B cell (primary cell): ENCODE results near the gene PDZD4. TPM values are rescaled to one million over a fixed set of nuclear protein-coding genes. Genes with fewer than 3 reads are reported as not detected.

Experiments
- ATAC-seq: fragments of 200-7000 bp; cut with Tn5 transposase; one replicate; pipeline ENCODE4 v1.10.0; 2021; ENCODE audit warnings: low read depth, mild to moderate bottlenecking, moderate number of reproducible peaks, moderate library complexity
- CTCF ChIA-PET: fragments of 350-600 bp; sonication (Branson Sonifier 250); formaldehyde crosslinking; loops from one replicate; lab custom pipeline; 2021; ENCODE audit warnings: antibody characterized with exemption, inconsistent platforms; lab: Charles Lee
- POLR2A ChIA-PET: fragments of 350-600 bp; sonication (Branson Sonifier 250); formaldehyde crosslinking; loops from one replicate; lab custom pipeline; 2021; ENCODE audit warnings: antibody characterized with exemption; lab: Charles Lee
- DNase-seq: peaks from one replicate; pipeline ENCODE4 v3.0.0; 2013
- H2AFZ ChIP-seq: 2 replicates; pipeline ENCODE4 v1.6.1; 2012; ENCODE audit warnings: mild to moderate bottlenecking, low read depth, low read length; ENCODE audit not compliant: insufficient read depth, poor library complexity, severe bottlenecking
- H3K27ac ChIP-seq, 2 donors: 1 replicate in 1 of 2; 2 replicates in 1 of 2; pipeline ENCODE4 v1.5.1; 2012 to 2013; ENCODE audit warnings: low read length in 2 of 2, mild to moderate bottlenecking in 2 of 2, moderate library complexity in 1 of 2
- H3K27me3 ChIP-seq, 4 experiments: fragments of 200-600 bp in 1 of 4; sonication (generic) in 1 of 4; replicated peaks in 1 of 4; 1 replicate in 2 of 4; 2 replicates in 2 of 4; pipeline versions ENCODE4 v1.6.1 to v1.7.0; 2013 to 2016; ENCODE audit warnings: low read length in 3 of 4, mild to moderate bottlenecking in 2 of 4, mixed read lengths in 1 of 4, moderate library complexity in 1 of 4; ENCODE audit not compliant: insufficient read depth in 4 of 4, control insufficient read depth in 3 of 4; ENCODE audit errors: control extremely low read depth in 1 of 4
- H3K36me3 ChIP-seq, 2 experiments: replicated peaks in 1 of 2; 1 replicate in 1 of 2; 2 replicates in 1 of 2; pipeline versions ENCODE4 v1.6.1 to v1.7.1; 2013; ENCODE audit warnings: low read length in 1 of 2; ENCODE audit not compliant: insufficient read depth in 2 of 2, control insufficient read depth in 1 of 2; ENCODE audit errors: control extremely low read depth in 1 of 2, extremely low read depth in 1 of 2
- H3K4me1 ChIP-seq, 2 donors: fragments of 200-600 bp in 1 of 2; sonication (generic) in 1 of 2; 1 replicate in 1 of 2; 2 replicates in 1 of 2; pipeline versions ENCODE4 v1.5.1 to v1.6.1; 2013 to 2017; ENCODE audit warnings: low read length in 2 of 2; ENCODE audit not compliant: control insufficient read depth in 2 of 2, insufficient read depth in 2 of 2
- H3K4me2 ChIP-seq: replicated peaks from 2 replicates; pipeline ENCODE3; 2012; ENCODE audit warnings: mild to moderate bottlenecking, low read depth, low read length; ENCODE audit not compliant: poor library complexity, severe bottlenecking
- H3K4me3 ChIP-seq, 5 experiments: fragments of 200-600 bp in 1 of 5; sonication (generic) in 1 of 5; 1 replicate in 3 of 5; 2 replicates in 2 of 5; pipeline versions ENCODE4 v1.5.1 to v1.7.0; 2011 to 2016; ENCODE audit warnings: low read length in 4 of 5, mild to moderate bottlenecking in 4 of 5, low read depth in 2 of 5, control low read depth in 1 of 5, moderate library complexity in 1 of 5; ENCODE audit not compliant: insufficient read depth in 1 of 5; ENCODE audit errors: control extremely low read depth in 1 of 5, extremely low read depth in 1 of 5
- H3K79me2 ChIP-seq: fragments of 200-600 bp; sonication (generic); one replicate; pipeline ENCODE4 v1.6.0; 2016; ENCODE audit warnings: low read length; ENCODE audit not compliant: control insufficient read depth, insufficient read depth
- H3K9ac ChIP-seq: fragments of 200-600 bp; sonication (generic); 2 replicates; pipeline ENCODE4 v1.6.1; 2017; ENCODE audit warnings: mild to moderate bottlenecking, low read length, moderate library complexity
- H3K9me3 ChIP-seq, 3 donors: one replicate each; pipeline versions ENCODE4 v1.6.1 to v1.7.1; 2013; ENCODE audit warnings: low read length in 2 of 3; ENCODE audit not compliant: control insufficient read depth in 2 of 3, insufficient read depth in 1 of 3; ENCODE audit errors: control extremely low read depth in 1 of 3
- H4K20me1 ChIP-seq: 2 replicates; pipeline ENCODE4 v1.6.0; 2012; ENCODE audit warnings: mild to moderate bottlenecking, low read length; ENCODE audit not compliant: insufficient read depth, control insufficient read depth, poor library complexity, severe bottlenecking
- H3K27ac Mint-ChIP-seq: one replicate; pipeline ENCODE4 v1.8.0; 2021; ENCODE audit warnings: mixed read lengths
- H3K27me3 Mint-ChIP-seq: one replicate; pipeline ENCODE4 v1.8.0; 2021; ENCODE audit warnings: mixed read lengths
- H3K4me1 Mint-ChIP-seq: one replicate; pipeline ENCODE4 v1.8.0; 2021; ENCODE audit warnings: mixed read lengths
- H3K4me3 Mint-ChIP-seq: one replicate; pipeline ENCODE4 v1.8.0; 2021; ENCODE audit warnings: mixed read lengths
- H3K9me3 Mint-ChIP-seq: one replicate; pipeline ENCODE4 v1.8.0; 2022; ENCODE audit warnings: mixed read lengths; ENCODE audit not compliant: insufficient read depth
- CTCF ChIP-seq: fragments of 200-600 bp; IDR thresholded peaks from one replicate; pipeline ENCODE4 v1.8.0; 2022; ENCODE audit warnings: antibody characterized with exemption, mild to moderate bottlenecking
- EZH2 ChIP-seq: IDR thresholded peaks from 2 replicates; pipeline ENCODE4 v1.6.1; 2012; ENCODE audit warnings: borderline replicate concordance, low read depth, mild to moderate bottlenecking, moderate library complexity, low read length; ENCODE audit not compliant: insufficient read depth, poor library complexity, severe bottlenecking
- WGBS: methylation state at CpG from one replicate; pipeline ENCODE4 v1.1.5; 2013; ENCODE audit warnings: missing lambda C conversion rate; ENCODE audit not compliant: insufficient coverage; 5-methylcytosine and 5-hydroxymethylcytosine counted together
- intact Hi-C: fragments of 100-400 bp; cut with micrococcal nuclease; formaldehyde crosslinking; loops from one replicate; pipeline ENCODE4 v1.10.0; 2022
- polyA plus RNA-seq: library from polyadenylated mRNA; depleted of rRNA; stranded (reverse); fragments of >200 nt; gene quantifications from 2 replicates; pipeline ENCODE4 v1.2.3, GENCODE V29; 2012
- total RNA-seq, 2 donors: library from RNA; stranded (reverse); fragments of 120-200 nt in 1 of 2; gene quantifications; 1 replicate in 1 of 2; 2 replicates in 1 of 2; pipeline versions ENCODE4 v1.2.3 to v1.2.4, GENCODE V29; 2013 to 2022

PDZD4 gene
- total and polyA plus RNA-seq, 2 donors (not counting 1 experiment from before 2014, with no cell fraction given): 0.36 TPM; not detected in 1

DNA sequence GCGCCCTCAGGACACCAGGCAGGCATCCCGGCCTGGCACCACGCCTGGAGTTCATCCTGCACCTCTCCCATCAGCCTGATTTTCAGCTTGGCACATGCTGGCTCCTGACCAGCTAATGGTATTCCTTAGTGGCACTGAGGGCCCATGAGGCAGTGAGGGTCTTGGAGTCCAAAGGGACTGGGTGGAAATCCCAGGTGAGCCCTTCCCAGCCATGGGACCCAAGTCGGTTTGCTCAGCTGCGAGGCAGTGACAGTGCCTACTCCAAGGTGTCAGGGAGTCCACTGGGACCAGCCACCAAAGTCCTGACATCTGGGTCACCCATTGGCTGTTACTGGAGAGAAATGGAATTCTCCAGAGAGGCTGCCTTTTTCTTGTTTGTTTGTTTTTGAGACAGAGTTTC lies 31.0 kb downstream of the PDZD4 start:
- WGBS: 90% methylated on average over 2 of the region's 5 CpGs
- Histone ChIP-seq H3K4me1 (peaks cover 7 to 12% of the 10 kb centered on the region in 2 donors), H3K9me3 (no peaks in the 10 kb centered on the region), H2AFZ (no peak overlapping the region), H3K9ac (no peak overlapping the region), H3K27me3 (no peaks in the 10 kb centered on the region), H3K4me3 (no peak overlapping the region), H3K4me2 (no peak overlapping the region), H3K36me3 (peaks cover 0 to 15% of the 10 kb centered on the region in 2 experiments), H3K27ac (no peak overlapping the region), H3K79me2 (peaks cover 24% of the 10 kb centered on the region), H4K20me1 (peaks cover 8% of the 10 kb centered on the region)
- ChIA-PET POLR2A (no interaction called here), CTCF (no interaction called here)
- peaks cover 14% of the 10 kb centered on the region for H3K4me1 Mint-ChIP-seq
- H3K4me3 Mint-ChIP-seq: no peak overlapping the region
- no peaks in the 10 kb centered on the region for H3K27me3 Mint-ChIP-seq
- H3K9me3 Mint-ChIP-seq: no peaks in the 10 kb centered on the region
- no peak overlapping the region for H3K27ac Mint-ChIP-seq
- intact Hi-C loops: no loop called here
- DNase-seq: no peak
- no peak for ATAC-seq
- no peak for TF ChIP-seq CTCF
- no peak for TF ChIP-seq EZH2

- H3K4me1 Mint-ChIP-seq: peaks cover 26% of the 10 kb centered on the region
- Histone ChIP-seq H3K79me2 (peaks cover 38% of the 10 kb centered on the region), H3K27me3 (no peaks in the 10 kb centered on the region), H3K9me3 (no peaks in the 10 kb centered on the region), H2AFZ (no peak overlapping the region), H3K4me2 (no peak overlapping the region), H3K4me1 (peaks cover 16 to 22% of the 10 kb centered on the region in 2 donors), H3K4me3 (no peak overlapping the region), H3K36me3 (peaks cover 0 to 15% of the 10 kb centered on the region in 2 experiments), H3K9ac (no peak overlapping the region), H3K27ac (no peak overlapping the region), H4K20me1 (peaks cover 8% of the 10 kb centered on the region)
- no peak for ATAC-seq
- no peaks in the 10 kb centered on the region for H3K9me3 Mint-ChIP-seq
- no peaks in the 10 kb centered on the region for H3K27me3 Mint-ChIP-seq
- intact Hi-C loops: no loop called here
- POLR2A ChIA-PET: no interaction called here
- no peak overlapping the region for H3K4me3 Mint-ChIP-seq
- CTCF ChIA-PET: no interaction called here
- no peak for DNase-seq
- H3K27ac Mint-ChIP-seq: no peak overlapping the region
- TF ChIP-seq EZH2 (no peak), CTCF (no peak)
- WGBS: 100% methylated on average over 1 of the region's 15 CpGs
Measured at GRCh38 chrX:153797415-153798015, 32.8 kb downstream of the PDZD4 start.
